CD4-positive, alpha-beta T cell treated with Interleukin-4 for 1 hour (primary cell): ENCODE results near the gene CBX8.

Source experiments
- DNase-seq, 2 donors: peaks; one replicate each; pipeline ENCODE4 v3.0.0-alpha.2; 2020 to 2022

Gene CBX8

GRCh38 chr17:79818026-79818758, 21.3 kb upstream of the CBX8 start:
- no peak for DNase-seq

- no peak for DNase-seq
Measured at GRCh38 chr17:79815836-79816461, 19.1 kb upstream of the CBX8 start.

GRCh38 chr17:79814974-79815835, 18.3 kb upstream of the CBX8 start:
- no peak for DNase-seq

GRCh38 chr17:79814127-79814973, 17.5 kb upstream of the CBX8 start:
- no peak for DNase-seq

- DNase-seq = no peak
Measured at GRCh38 chr17:79813297-79814126, 16.6 kb upstream of the CBX8 start.

- no peak for DNase-seq
Measured at GRCh38 chr17:79812353-79813258, 15.7 kb upstream of the CBX8 start.

- no peak for DNase-seq
Measured at GRCh38 chr17:79811868-79812352, 15.0 kb upstream of the CBX8 start.

DNA sequence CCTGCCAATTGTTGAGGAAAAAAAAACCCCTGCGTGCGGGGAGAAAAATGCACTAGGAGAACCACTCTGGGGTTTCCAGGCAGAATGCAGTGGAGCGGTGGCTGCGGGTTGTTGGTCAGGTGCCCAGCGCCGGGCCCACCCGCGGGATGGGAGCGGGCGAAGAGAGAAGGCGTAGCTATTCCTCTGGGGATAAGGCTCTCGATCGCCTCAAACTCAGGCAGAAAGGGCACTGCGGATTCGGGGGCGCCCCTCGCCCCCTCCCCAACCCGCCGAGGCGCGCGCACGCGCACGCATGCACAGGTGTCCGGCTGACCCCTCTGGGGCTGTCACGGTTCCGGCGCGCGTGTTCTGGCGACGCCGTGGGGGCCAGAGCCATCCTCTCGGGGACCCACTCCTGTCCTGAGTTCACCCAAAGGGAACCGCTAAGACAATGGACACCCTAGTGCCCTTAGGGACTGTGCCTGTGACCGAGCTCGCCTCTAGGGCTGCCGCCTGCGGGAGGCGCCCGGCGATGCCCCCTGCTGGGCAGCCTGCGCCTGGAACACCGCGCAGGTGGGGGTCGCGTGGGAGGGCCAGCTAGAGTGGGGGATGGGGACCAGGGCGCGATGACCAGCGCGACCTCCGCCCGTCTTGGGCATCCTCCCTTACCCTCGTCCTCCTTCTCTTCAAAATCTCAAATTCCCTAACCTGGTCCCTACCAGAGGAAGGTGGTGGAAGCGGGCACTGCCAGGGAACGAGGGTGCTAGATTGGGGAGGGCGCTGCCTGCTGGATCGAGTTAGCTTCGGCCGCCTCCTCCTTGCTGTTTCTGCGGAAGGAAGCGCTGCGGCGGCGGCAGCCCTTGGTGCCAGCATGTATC, 14.4 kb upstream of the CBX8 start:
- peak in 1 of 2 donors; percentile 30 for DNase-seq

DNA sequence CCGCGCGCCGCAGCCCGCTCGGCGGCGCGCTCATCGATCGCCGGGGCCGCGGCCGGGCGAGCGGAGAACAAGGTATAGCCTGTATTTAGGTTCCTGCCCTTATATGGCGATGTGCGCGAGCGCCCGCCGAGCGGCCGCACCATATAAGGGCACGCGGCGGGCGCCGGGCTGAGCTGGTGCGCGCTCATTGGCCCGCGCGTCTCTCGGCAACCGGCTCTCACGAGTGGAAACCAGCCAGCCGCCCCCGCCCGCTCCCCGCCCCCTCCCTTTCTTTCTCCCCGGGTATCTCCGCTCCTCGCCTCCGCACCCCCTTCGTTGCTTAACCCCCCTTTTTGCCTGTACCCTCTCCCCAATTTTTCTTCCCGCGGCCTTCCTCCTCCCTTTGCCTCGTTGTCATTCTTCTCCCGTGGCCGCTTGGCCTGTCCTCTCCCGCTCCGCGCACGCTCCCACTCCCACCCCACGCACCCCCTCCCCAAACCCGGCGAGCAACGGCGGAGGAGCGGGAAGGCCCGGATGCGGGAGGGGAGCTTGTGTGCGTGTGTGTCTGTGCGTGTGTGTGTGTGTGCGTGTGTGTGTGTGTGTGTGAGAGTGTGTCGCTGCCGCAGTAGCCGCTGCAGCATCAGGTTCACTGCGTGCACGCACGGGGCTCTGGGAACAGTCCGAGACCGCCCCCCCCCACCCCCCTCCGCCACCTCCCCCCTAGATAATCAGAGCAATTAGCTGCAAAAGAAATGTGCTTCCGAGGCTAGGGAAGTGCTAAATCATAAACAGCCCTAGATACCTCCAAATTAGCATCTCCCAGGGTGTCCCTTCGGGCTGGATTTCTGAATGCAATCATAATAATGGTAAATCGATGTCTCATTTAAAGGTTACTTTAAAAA, 13.5 kb upstream of the CBX8 start:
- DNase-seq = peak; percentile 81 to 85

DNA sequence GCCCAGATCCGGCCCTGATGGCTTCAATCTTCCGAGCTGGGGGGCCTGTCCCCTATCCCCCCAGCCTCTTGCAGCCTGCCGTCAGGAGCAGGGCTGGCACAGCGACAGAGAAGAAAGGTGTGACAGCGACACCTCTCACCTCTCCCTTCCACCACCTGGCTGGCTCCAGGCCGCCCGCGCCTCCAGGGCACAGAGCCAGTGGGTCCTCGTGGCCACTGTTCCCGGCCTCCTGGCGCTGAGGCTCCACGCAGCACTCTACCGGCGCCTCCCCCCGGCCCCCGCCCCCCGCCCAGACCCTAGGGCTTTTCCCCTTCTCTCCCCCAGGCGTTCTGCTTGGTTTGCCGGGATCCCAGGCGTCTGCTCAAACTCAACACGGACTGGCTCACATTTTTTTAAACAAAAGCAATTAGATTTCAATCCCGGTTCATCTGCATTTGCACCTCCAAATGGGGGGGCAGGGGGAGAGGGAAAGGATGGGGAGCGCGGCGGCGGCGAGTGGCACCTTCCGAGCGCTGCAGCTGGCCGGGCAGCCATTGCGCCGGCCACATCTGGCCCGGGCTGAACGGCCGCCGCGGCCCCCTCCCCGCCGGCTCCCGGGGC, 12.8 kb upstream of the CBX8 start:
- DNase-seq = no peak

DNA sequence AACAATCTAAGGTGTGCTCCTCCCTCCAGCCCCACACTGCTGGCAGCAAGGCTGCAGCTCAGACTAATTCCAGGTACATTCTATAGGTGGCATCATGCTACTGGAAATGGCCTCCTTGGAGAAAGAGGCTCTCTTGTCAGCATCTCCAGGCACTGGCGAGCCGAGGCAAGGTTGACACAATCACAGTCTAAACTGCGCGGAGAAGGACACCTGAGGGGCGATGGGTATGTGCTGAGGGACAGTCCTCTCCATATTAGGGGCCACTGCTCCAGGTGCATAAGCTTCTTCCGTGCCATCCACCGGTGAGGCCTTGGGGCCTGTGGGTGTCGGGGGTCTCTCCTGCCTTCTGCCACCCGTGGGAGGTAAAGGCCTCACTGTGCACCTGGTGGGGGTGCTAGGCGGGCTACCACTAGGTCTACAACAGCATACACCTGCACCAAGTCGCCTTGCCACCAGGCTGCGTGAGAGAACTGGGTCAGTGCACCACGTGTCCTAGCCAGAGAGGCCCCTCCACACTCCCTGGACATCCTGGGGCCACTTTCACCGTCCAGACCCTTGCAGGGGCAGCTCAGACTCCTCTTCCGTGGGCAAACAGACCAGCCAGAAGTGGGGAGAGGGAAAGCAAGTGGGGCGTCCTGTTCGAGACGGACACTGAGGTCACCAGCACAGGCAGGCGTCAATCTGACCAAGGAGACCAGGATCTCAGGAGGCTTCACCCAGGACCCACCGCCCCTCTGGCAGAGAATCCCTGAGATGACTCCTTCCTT, 12.1 kb upstream of the CBX8 start:
- DNase-seq = no peak

- no peak for DNase-seq
Measured at GRCh38 chr17:79806863-79807720, 10.2 kb upstream of the CBX8 start.

DNA sequence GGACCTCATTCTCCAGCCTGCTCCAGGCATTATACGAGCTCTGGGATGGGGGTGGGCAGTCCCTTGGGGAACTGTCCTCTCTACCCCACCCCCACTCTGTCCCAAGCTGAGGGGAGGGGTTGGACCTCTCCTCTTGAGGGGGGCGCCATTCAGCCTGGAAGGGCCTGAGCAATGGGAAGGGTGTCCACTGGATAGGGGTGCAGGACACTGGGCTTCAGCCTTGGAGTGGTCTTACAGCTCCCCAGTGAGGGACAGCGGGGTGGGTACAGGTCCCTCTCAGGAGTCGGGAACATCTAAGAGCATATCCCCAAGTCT, 9.5 kb upstream of the CBX8 start:
- DNase-seq = no peak

DNA sequence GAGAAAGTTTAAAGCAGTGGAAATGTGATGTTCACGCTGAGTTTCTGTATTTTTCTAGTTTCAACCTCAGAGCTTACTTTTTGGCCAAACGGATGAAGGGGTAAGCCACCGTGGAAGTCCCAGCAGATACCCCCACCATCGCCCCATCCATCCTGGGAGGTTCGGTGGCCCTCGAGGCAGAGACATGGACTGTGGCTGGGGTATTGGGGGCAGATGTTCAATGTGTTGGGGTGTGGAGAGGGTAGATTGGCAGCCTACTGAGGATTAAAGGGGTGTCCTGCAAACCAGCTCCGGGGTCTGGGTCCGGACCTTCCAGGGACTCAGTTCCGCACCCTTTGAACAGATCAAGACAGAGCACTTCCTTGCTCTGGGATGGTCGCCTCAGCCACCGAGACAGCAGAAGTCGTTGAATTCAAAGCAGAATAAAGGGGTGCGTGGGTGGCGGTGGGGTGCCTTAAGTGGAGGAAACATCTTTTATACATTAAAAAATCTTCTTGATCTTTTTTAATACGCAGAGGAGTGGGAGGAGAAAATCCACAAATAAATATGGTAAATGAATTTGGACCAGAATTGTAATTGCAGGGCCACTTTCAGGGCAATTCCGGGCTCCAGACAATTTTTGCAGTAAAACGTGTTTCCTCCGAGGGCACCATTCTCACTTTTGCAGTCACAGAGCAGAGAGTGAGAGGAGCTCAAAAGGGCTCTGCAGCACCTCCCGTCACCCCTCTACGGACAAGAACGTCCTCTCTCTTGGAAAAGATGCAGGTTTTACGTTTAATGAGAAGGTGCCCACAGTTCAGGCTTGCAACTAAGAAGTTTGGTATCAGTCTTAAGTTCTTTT, 8.2 kb upstream of the CBX8 start:
- no peak for DNase-seq
